OCI-LY3 (cell line): ENCODE results near the gene MYO1G.

Source experiments
- H2AFZ ChIP-seq: fragments of 200-600, 300-600 bp; shearing (Covaris generic); 2 replicates; pipeline ENCODE4 v1.6.0; 2014; ENCODE audit warnings: antibody characterized with exemption, low read depth, low read length
- H3K27ac ChIP-seq: fragments of 200-600, 300-600 bp; sonication (generic); 2 replicates; pipeline ENCODE4 v1.5.1; 2014; ENCODE audit warnings: mild to moderate bottlenecking, low read length, moderate library complexity, mixed read lengths
- H3K27me3 ChIP-seq: fragments of 200-600, 300-600 bp; sonication (generic); 2 replicates; pipeline ENCODE4 v1.6.1; 2014; ENCODE audit warnings: low read depth, low read length, mixed read lengths
- H3K36me3 ChIP-seq: fragments of 200-600, 300-600 bp; sonication (generic); replicated peaks from 2 replicates; pipeline ENCODE3; 2014; ENCODE audit warnings: low read depth, low read length, mixed read lengths
- H3K4me1 ChIP-seq: fragments of 300-600, 200-600 bp; sonication (generic); 2 replicates; pipeline ENCODE4 v1.6.1; 2014; ENCODE audit warnings: low read length, mixed read lengths
- H3K4me2 ChIP-seq: fragments of 200-600, 300-600 bp; sonication (generic); 2 replicates; pipeline ENCODE4 v1.6.1; 2014; ENCODE audit warnings: low read length, mixed read lengths
- H3K4me3 ChIP-seq: fragments of 300-600, 200-600 bp; sonication (generic); 2 replicates; pipeline ENCODE4 v1.5.1; 2014; ENCODE audit warnings: antibody characterized with exemption, mild to moderate bottlenecking, low read length, moderate library complexity
- H3K79me2 ChIP-seq: fragments of 300-600, 200-600 bp; shearing (Covaris generic); 2 replicates; pipeline ENCODE4 v1.6.1; 2014; ENCODE audit warnings: mild to moderate bottlenecking, low read length, mixed read lengths
- H3K9ac ChIP-seq: fragments of 300-600, 200-600 bp; shearing (Covaris generic); 2 replicates; pipeline ENCODE4 v1.6.0; 2014; ENCODE audit warnings: mild to moderate bottlenecking, low read length, moderate library complexity
- H3K9me3 ChIP-seq: fragments of 200-600, 300-600 bp; shearing (Covaris generic); 2 replicates; pipeline ENCODE4 v1.6.1; 2014; ENCODE audit warnings: low read length, mixed read lengths; ENCODE audit not compliant: insufficient read depth
- H4K20me1 ChIP-seq: fragments of 200-600, 300-600 bp; sonication (generic); 2 replicates; pipeline ENCODE4 v1.6.1; 2016; ENCODE audit warnings: low read length, mixed read lengths; ENCODE audit not compliant: insufficient read depth
- CTCF ChIP-seq: fragments of 200-600, 300-600 bp; sonication (generic); IDR thresholded peaks from 2 replicates; pipeline ENCODE4 v1.5.1; 2014; ENCODE audit warnings: antibody characterized with exemption, low read length, low read depth
- EZH2phosphoT487 ChIP-seq: fragments of 200-600 bp; shearing (Covaris generic); IDR thresholded peaks from 2 replicates; pipeline ENCODE4 v1.6.1; 2018; ENCODE audit warnings: antibody characterized with exemption, mixed run types, low read depth

Gene MYO1G

GRCh38 chr7:44982970-44983369 is 4.2 kb upstream of the MYO1G start:
- Histone ChIP-seq H3K9me3 (no peaks in the 10 kb centered on the region), H3K9ac (no peak overlapping the region), H2AFZ (no peak overlapping the region), H3K4me2 (no peak overlapping the region), H3K27ac (peak overlapping the region; percentile 5; the same call in 1 of the 2 replicates), H4K20me1 (peaks cover 26% of the 10 kb centered on the region), H3K36me3 (peaks cover 61% of the 10 kb centered on the region), H3K4me3 (no peak overlapping the region), H3K79me2 (peaks cover 42% of the 10 kb centered on the region), H3K27me3 (no peaks in the 10 kb centered on the region), H3K4me1 (peaks cover 73% of the 10 kb centered on the region)
- TF ChIP-seq EZH2phosphoT487 (no peak), CTCF (no peak)

GRCh38 chr7:44982535-44982923 is 3.7 kb upstream of the MYO1G start:
- Histone ChIP-seq H3K27ac (no peak overlapping the region), H3K4me3 (no peak overlapping the region)

GRCh38 chr7:44981035-44981706 is 2.4 kb upstream of the MYO1G start:
- Histone ChIP-seq H3K4me3 (peak overlapping the region; percentile 69), H3K79me2 (peaks cover 32% of the 10 kb centered on the region), H3K9me3 (no peaks in the 10 kb centered on the region), H3K27ac (peak overlapping the region; percentile 87), H3K9ac (peak overlapping the region; percentile 50), H3K27me3 (no peaks in the 10 kb centered on the region), H3K36me3 (peaks cover 70% of the 10 kb centered on the region), H3K4me2 (peak overlapping the region; percentile 83), H2AFZ (no peak overlapping the region), H4K20me1 (peaks cover 26% of the 10 kb centered on the region), H3K4me1 (peaks cover 83% of the 10 kb centered on the region)
- TF ChIP-seq EZH2phosphoT487 (no peak), CTCF (no peak)

More at GRCh38 chr7:44982535-44982923, 3.7 kb upstream of the MYO1G start:
- peaks cover 77% of the 10 kb centered on the region for H3K4me1 ChIP-seq
- no peak overlapping the region for H2AFZ ChIP-seq
- TF ChIP-seq EZH2phosphoT487 (no peak), CTCF (no peak)
- H3K9ac ChIP-seq, result no peak overlapping the region
- H3K9me3 ChIP-seq, result no peaks in the 10 kb centered on the region
- H3K36me3 ChIP-seq, result peaks cover 66% of the 10 kb centered on the region
- H3K4me2 ChIP-seq, result no peak overlapping the region
- H3K27me3 ChIP-seq, result no peaks in the 10 kb centered on the region
- H3K79me2 ChIP-seq, result peaks cover 42% of the 10 kb centered on the region
- peaks cover 26% of the 10 kb centered on the region for H4K20me1 ChIP-seq

- Histone ChIP-seq H2AFZ (no peak overlapping the region), H3K9ac (peak overlapping the region; percentile 71; the same call in 1 of the 2 replicates), H3K4me1 (peaks cover 83% of the 10 kb centered on the region), H3K79me2 (peaks cover 26% of the 10 kb centered on the region), H3K27me3 (no peaks in the 10 kb centered on the region), H3K9me3 (no peaks in the 10 kb centered on the region), H3K36me3 (peaks cover 65% of the 10 kb centered on the region), H3K4me3 (peak overlapping the region; percentile 69), H3K4me2 (peak overlapping the region; percentile 83), H4K20me1 (peaks cover 26% of the 10 kb centered on the region), H3K27ac (peak overlapping the region; percentile 87)
- TF ChIP-seq EZH2phosphoT487, result no peak
- no peak for TF ChIP-seq CTCF
Measured at GRCh38 chr7:44980393-44981034, 1.7 kb upstream of the MYO1G start.
